Choroid plexus epithelial cell (primary cell): ENCODE measurements around the gene CTNNA2.

Experiments
- DNase-seq: peaks from one replicate; pipeline ENCODE4 v3.0.0-alpha.2; 2010; ENCODE audit warnings: low read depth
- H3K4me3 ChIP-seq: 2 replicates; pipeline ENCODE4 v1.5.1; 2011; ENCODE audit warnings: low read depth, mild to moderate bottlenecking, control low read depth, low read length, moderate library complexity
- CTCF ChIP-seq: conservative IDR thresholded peaks from 2 replicates; pipeline ENCODE4 v1.5.1; 2011; ENCODE audit warnings: low read depth, mild to moderate bottlenecking, control low read depth, inconsistent platforms, low read length, moderate library complexity

CTNNA2 gene

GRCh38 chr2:80407377-80407776, 894.5 kb downstream of the CTNNA2 start:
- DNase-seq = no peak
- no peak overlapping the region for H3K4me3 ChIP-seq
- TF ChIP-seq CTCF = no peak

- no peak for DNase-seq
- no peak overlapping the region for H3K4me3 ChIP-seq
- no peak for TF ChIP-seq CTCF
These were observed 897.5 kb downstream of the CTNNA2 start for GRCh38 chr2:80410346-80410745.

- H3K4me3 ChIP-seq = no peak overlapping the region
- no peak for TF ChIP-seq CTCF
- DNase-seq = no peak
These were observed 900.3 kb downstream of the CTNNA2 start for GRCh38 chr2:80413136-80413535.

GRCh38 chr2:80417737-80418136, 904.9 kb downstream of the CTNNA2 start:
- TF ChIP-seq CTCF = no peak
- DNase-seq = no peak
- no peak overlapping the region for H3K4me3 ChIP-seq

- DNase-seq = no peak
- H3K4me3 ChIP-seq = no peak overlapping the region
- no peak for TF ChIP-seq CTCF
These were observed 907.8 kb downstream of the CTNNA2 start for GRCh38 chr2:80420530-80421208.

GRCh38 chr2:80429251-80429650, 916.4 kb downstream of the CTNNA2 start:
- no peak overlapping the region for H3K4me3 ChIP-seq
- DNase-seq = no peak
- no peak for TF ChIP-seq CTCF

- DNase-seq = no peak
These were observed 925.1 kb downstream of the CTNNA2 start for GRCh38 chr2:80437959-80438358.

More at GRCh38 chr2:80437959-80438358, 925.1 kb downstream of the CTNNA2 start:
- no peak overlapping the region for H3K4me3 ChIP-seq
- no peak for TF ChIP-seq CTCF
